ENCODE data around the gene IGBP1. TPM values are rescaled to one million over a fixed set of nuclear protein-coding genes. Genes with fewer than 3 reads are reported as not detected.

The IGBP1 gene
- total RNA-seq, 2 donors from 2014 or later = 48.0 to 87.5 TPM

- Histone ChIP-seq H3K9ac (ENCODE audit: low read depth in 2 of 2, low read length in 2 of 2) (no peak overlapping the region), H3K27ac (no peak overlapping the region), H3K27me3 (no peaks in the 10 kb centered on the region), H3K4me1 (no peaks in the 10 kb centered on the region), H3K4me3 (no peak overlapping the region), H3K36me3 (no peaks in the 10 kb centered on the region), H3K9me3 (no peaks in the 10 kb centered on the region)
- TF ChIP-seq, protein P1, sequence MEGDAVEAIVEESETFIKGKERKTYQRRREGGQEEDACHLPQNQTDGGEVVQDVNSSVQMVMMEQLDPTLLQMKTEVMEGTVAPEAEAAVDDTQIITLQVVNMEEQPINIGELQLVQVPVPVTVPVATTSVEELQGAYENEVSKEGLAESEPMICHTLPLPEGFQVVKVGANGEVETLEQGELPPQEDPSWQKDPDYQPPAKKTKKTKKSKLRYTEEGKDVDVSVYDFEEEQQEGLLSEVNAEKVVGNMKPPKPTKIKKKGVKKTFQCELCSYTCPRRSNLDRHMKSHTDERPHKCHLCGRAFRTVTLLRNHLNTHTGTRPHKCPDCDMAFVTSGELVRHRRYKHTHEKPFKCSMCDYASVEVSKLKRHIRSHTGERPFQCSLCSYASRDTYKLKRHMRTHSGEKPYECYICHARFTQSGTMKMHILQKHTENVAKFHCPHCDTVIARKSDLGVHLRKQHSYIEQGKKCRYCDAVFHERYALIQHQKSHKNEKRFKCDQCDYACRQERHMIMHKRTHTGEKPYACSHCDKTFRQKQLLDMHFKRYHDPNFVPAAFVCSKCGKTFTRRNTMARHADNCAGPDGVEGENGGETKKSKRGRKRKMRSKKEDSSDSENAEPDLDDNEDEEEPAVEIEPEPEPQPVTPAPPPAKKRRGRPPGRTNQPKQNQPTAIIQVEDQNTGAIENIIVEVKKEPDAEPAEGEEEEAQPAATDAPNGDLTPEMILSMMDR (IDR thresholded peaks at IDR 0.05) = no peak
- intact Hi-C loops (cut with DNase I) = no loop called here
- no peak for DNase-seq
These were observed 8.6 kb upstream of the IGBP1 start for GRCh38 chrX:70124678-70125077.

GRCh38 chrX:70128071-70128470 is 5.2 kb upstream of the IGBP1 start:
- intact Hi-C loops (cut with DNase I) = no loop called here
- no peaks in the 10 kb centered on the region for H3K36me3 ChIP-seq
- TF ChIP-seq, protein P1 (IDR thresholded peaks at IDR 0.05) = no peak
- H3K4me1 ChIP-seq = no peaks in the 10 kb centered on the region
- H3K9ac ChIP-seq (ENCODE audit: low read depth in 2 of 2, low read length in 2 of 2) = no peak overlapping the region
- no peak for DNase-seq
- H3K27ac ChIP-seq = no peak overlapping the region
- H3K27me3 ChIP-seq = no peaks in the 10 kb centered on the region
- no peaks in the 10 kb centered on the region for H3K9me3 ChIP-seq
- H3K4me3 ChIP-seq = no peak overlapping the region

DNA sequence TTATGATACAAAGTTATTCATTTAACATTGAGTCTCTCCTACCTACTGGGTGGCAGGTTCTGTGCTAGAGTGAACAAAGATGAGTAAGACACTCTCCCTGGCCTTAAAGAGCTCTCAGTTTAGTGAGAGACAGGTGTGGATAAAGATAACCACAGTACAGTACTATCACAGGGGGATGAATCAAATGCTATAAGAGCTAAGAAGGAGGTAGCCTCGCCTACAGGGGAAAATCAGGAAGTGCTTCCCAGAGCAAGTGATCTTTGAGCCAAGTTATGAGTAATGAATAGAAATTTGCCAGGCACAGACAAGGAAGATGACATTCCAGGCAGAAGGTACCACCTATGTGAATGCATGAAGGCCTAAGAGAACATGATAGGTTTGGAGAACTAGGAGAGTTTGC is 3.4 kb upstream of the IGBP1 start:
- TF ChIP-seq, protein P1 (IDR thresholded peaks at IDR 0.05) = no peak
- H3K36me3 ChIP-seq = no peaks in the 10 kb centered on the region
- H3K4me3 ChIP-seq = no peak overlapping the region
- no peaks in the 10 kb centered on the region for H3K9me3 ChIP-seq
- no peak overlapping the region for H3K27ac ChIP-seq
- no peaks in the 10 kb centered on the region for H3K4me1 ChIP-seq
- H3K9ac ChIP-seq (ENCODE audit: low read depth in 2 of 2, low read length in 2 of 2) = no peak overlapping the region
- DNase-seq = no peak
- H3K27me3 ChIP-seq = no peaks in the 10 kb centered on the region
- intact Hi-C loops (cut with DNase I) = no loop called here

DNA sequence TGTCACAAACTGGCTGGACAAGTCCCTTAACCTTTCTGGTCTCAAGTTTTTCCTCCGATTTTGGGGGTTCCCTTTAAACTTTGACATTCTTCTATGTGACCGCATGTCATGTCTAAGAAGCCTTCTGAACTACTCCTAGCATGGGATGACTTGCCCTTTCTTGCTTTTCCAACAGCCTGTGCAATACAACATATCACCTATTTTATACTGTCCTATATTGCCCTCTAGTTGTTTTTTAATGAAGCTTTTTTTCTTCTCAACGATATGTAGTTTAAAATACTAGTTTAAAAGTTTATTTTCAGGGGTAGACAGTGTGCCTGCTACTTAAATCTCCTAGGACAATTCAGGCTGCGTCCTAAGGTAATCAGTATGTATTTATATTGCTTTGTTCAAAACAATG is 1.0 kb upstream of the IGBP1 start:
- TF ChIP-seq, protein P1 (IDR thresholded peaks at IDR 0.05) = no peak
- Histone ChIP-seq H3K27me3 (no peaks in the 10 kb centered on the region), H3K9me3 (no peaks in the 10 kb centered on the region), H3K36me3 (no peaks in the 10 kb centered on the region), H3K27ac (no peak overlapping the region), H3K4me3 (no peak overlapping the region), H3K9ac (ENCODE audit: low read depth in 2 of 2, low read length in 2 of 2) (no peak overlapping the region), H3K4me1 (no peaks in the 10 kb centered on the region)
- no peak for DNase-seq
- intact Hi-C loops (cut with DNase I) = no loop called here

- H3K27me3 ChIP-seq = no peaks in the 10 kb centered on the region
- peak overlapping the region; percentile 16 to 43 for H3K9ac ChIP-seq (ENCODE audit: low read depth in 2 of 2, low read length in 2 of 2)
- intact Hi-C loops (cut with DNase I) = no loop called here
- no peak for DNase-seq
- TF ChIP-seq, protein P1 (IDR thresholded peaks at IDR 0.05) = no peak
- peak overlapping the region; percentile 52 for H3K4me3 ChIP-seq
- peak overlapping the region; percentile 75 for H3K27ac ChIP-seq
- no peaks in the 10 kb centered on the region for H3K4me1 ChIP-seq
- H3K36me3 ChIP-seq = no peaks in the 10 kb centered on the region
- H3K9me3 ChIP-seq = no peaks in the 10 kb centered on the region
These were observed 357 bp upstream of the IGBP1 start for GRCh38 chrX:70132877-70133302.

DNA sequence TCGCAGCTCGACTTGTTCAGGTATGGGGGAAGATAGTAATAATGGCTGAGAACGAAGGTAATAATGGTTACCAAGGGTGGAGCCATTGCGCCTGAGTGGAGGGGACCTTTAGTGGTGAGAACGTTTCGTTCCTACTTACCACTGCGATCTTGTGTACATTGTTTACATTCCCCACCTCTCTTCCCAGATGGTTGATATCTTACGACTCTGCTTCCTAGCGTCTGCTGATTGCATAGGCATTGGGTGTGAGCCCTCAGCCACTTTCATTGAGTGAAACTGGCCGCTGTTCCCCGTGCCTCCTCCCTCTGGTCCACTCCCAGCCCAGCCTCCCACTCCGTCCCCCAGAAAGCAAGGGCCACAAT is 850 bp downstream of the IGBP1 start:
- TF ChIP-seq, protein P1 (IDR thresholded peaks at IDR 0.05) = no peak
- H3K4me1 ChIP-seq = no peaks in the 10 kb centered on the region
- peak overlapping the region; percentile 75 for H3K27ac ChIP-seq
- no peaks in the 10 kb centered on the region for H3K27me3 ChIP-seq
- H3K9ac ChIP-seq (ENCODE audit: low read depth in 2 of 2, low read length in 2 of 2) = peak overlapping the region in 1 of 2 donors; percentile 56
- H3K4me3 ChIP-seq = peak overlapping the region; percentile 52
- no peaks in the 10 kb centered on the region for H3K9me3 ChIP-seq
- no peaks in the 10 kb centered on the region for H3K36me3 ChIP-seq
- DNase-seq = peak; percentile 25
- intact Hi-C loops (cut with DNase I) = no loop called here
